ELR (cell line): ENCODE measurements around the gene DHX16.
"Not testable (repeated sequence)": the region's sequence is repeated elsewhere in the genome, so short reads cannot be mapped to it uniquely, and the experiment has no call there.

ENCODE experiments used
- DNase-seq: peaks from one replicate; pipeline ENCODE4 v3.0.0-alpha.2; 2015; ENCODE audit warnings: low read depth

Gene DHX16

DNA sequence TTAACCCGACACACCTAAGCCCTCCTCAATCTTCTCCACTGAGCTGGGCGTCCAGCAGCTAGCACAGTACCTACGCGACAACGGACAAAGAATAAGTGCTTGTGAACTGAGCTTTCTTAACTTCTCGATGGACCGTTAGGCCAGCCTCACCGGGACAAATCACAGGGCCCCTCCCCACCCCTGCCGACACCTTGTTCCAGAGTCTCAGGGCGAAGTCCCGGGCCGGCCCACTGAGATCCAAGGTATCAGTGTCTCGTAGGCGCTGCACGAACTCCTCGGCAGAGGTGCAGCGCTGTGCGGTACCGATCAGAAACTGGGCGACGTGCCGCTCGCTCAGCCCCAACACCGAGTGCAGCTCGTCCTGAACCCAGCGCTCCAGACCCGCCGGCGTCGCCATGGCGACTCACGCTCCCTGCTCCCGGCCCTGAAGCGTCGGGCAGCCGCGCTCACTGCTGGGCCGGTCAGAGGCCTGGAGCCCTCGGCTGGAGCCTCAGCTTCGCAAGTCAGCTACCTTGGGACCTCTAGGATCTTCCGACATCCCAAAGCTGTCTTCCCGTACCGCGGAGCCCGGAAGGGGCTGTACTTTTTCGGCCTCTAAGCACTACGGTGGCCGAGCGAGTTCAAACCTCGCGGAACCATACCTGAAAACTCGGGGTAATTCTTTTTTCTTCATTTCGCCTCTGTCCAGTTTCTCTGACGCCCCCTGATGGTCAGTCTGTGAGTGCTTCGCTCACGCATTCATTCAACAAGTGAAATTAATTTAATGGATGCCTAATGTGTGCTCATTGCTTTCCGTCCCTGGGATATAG lies at the start of gene DHX16:
Gene DHX16 (minus strand): TSS at position 562 of the 809 bp plus-strand sequence. CDS start 165 bp downstream, at position 397.
- peak; percentile 99 for DNase-seq

DNA sequence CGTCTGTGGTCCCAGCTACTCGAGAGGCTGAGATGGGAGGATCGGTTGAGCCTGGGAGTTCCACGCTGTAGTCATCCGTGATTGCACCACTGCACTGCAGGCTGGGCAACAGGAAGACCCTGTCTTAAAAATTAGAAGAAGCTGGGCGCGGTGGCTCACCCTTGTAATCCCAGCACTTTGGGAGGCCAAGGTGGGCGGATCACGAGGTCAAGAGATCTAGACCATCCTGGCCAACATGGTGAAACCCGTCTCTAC lies 49.1 kb upstream of the DHX16 start:
- peak; percentile 48 for DNase-seq

DNA sequence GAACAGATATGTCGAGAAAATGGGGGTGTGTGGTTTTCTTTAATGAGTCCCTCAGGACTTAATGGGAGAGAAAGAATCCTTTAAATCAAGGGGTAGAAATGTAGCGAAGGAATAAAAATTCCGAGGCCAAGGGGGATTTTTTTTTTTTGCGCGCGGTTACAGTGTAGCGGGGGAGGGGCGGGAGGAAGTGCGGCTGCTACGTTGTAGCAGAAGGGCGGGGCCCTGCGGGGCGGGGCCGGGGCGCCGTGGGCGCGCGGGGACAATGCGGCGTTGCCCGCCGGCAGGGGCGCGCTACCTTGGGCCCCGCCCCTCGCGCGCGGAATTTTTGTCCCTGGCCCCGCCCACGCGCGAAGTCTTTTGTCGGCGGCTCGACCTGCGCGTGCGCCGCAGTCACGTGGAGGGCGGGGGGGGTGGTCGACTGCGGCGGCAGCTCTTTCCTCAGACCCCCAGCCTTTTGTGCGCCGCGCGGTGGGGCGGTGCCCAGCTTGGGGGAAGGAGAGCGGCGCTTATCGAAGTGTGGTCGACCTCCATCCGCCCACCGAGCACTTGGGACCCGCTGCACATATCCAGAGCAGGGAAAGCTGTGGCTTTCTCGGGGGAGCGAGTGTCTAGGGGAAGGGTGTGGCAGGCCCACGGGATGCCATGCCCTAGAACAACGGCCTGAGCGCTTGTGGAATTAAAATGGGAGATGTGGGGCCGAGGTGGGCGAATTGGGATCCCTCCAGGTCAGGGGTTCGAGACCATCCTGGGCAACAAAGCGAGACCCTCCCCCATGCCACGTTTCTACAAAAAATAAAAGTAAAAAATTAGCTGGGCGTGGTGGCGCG lies 48.6 kb upstream of the DHX16 start:
- DNase-seq: peak; percentile 94

DNA sequence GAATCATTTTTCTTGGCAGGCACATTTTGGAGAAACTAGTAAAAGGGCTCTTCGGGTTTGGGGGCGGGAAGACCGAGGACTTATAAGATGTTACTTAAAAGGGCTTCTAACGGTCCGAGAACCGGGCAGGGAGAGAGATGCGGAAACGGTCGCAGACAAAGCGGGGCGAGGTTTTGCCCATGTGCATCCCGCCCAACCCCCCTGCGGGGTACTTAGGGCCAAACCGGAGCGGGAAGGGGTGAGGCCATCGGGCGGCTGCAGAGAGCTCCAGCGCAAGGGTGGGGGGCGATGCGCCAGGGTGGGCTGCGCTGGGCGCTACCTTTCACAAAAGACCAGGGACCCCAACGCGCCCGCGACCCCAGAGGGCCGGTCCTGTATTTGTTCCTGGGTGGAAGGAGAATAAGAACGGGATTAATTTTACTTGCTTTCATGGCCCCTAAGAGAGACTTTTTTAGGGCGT lies 48.0 kb upstream of the DHX16 start:
- DNase-seq: peak; percentile 74

DNA sequence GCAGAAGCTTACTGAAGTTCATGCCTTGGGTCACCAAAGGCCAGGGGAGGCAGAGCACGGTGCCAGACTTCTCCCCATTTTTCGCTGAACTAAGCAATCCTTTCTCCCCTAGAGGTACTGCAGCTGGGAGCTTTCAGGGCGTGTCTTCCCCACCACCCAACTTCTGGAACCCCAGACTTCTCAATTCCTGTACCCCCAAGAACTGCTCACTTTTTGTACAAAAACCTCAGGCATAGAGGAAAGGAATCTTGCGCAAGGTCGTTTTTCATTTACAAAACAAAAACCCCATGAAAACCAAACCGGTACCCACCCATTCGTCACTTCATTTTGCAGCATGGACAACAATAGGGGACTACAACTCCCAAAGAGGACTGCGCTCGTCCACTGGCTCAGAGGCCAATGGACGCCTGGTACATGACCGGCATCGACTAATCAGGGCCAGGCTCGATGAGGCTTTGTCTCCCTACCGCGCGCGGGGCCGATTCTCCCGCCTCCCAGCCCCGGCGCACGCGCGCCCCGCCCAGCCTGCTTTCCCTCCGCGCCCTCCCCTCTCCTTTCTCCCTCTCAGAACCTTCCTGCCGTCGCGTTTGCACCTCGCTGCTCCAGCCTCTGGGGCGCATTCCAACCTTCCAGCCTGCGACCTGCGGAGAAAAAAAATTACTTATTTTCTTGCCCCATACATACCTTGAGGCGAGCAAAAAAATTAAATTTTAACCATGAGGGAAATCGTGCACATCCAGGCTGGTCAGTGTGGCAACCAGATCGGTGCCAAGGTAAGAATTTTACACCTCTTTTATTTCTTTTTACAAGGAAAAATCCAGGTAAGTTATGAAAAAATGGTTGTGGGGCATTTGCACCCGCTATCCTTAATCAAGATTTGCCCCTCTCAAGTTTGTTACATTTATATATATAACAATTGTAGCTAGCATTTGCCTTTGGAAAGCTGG lies 47.3 kb upstream of the DHX16 start, which contains the start of gene TUBB:
Gene TUBB (plus strand): TSS at position 562 of the 947 bp plus-strand sequence. CDS start 155 bp downstream, at position 717.
- DNase-seq: peak; percentile 99

DNA sequence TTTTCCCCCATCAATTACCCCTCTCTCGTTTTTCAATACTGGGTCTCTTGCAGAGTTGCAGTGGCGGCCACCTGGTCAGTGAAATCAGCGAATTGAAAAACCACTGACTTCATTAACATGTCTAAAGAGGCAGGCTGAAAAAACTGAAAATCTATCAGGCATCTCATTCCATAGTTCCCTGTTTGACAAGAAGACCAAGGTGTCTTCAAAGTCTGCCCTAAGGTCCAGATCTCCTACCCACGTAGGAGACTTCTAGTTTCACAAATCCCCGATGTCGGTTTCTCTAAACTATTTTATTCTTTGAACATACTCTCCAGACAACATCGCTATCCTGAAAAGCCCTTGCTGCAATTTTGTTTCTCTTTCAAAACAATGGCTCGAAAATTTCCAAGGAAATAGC lies 46.5 kb upstream of the DHX16 start:
- no peak for DNase-seq

DNA sequence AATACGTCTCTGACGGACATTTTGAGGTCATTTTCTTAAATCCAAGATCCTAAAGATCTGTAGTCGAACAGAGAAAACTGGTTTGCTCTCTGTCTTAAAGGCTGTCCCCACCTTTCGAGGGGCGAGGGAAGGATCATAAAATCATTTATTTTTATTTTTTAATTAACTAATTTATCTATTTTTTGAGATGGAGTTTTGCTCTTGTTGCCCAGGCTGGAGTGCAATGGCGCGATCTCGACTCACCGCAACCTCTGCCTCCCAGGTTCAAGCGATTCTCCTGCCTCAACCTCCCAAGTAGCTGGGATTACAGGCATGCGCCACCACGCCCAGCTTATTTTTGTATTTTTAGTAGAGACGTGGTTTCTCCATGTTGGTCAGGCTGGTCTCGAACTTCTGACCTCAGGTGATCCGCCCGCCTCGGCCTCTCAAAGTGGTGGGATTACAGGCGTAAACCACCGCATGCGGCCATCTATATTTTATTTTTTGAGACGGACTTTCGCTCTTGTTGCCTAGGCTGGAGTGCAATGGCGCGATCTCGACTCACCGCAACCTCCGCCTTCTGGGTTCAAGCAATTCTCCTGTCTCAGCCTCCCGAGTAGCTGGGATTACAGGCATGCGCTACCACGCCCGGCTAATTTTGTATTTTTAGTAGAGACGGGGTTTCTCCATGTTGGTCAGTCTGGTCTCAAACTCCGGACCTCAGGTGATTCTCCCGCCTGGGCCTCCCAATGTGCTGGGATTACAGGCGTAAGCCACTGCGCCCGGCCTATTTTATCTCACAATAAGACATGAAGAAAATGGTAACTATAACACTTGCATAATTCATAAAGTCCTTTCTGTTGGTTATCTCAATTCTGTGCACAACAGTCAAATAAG lies 45.3 kb upstream of the DHX16 start:
- not testable (repeated sequence) for DNase-seq

DNA sequence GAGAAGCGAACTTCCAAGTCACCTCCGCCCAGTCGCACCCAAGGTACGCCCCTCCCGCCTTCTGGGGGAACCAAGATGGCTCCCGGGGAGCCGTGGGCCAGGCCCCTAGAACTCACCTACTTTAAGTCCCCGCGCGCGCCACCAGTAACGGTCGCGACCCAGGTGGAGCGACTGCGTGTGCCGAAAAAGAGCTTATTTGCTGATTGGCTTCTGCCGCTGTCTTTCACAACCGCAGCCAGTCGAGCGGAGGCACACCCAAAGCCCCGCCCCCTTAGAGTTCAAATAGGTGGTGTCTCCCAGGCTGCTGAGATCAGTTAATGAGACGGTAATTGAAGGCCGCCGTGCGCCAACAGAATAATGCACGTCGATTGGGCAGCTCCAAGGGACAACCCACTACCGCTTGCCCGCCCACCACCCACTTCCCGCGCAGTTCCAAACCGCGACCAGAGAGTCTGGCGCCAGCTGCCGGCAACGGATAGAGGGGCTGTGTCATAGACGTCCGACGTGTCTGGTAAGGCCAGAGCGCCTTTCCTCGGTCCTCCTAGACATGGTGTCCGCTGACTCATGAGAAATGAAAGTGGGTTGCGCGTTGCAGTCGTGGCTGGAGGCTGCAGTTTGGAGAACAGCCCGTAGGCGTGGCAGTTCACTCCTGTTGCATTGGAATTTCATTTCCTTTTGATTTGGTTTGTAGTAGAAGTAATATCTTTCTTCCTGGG lies 44.5 kb upstream of the DHX16 start, which contains the start of gene MDC1:
Gene MDC1 (minus strand): TSS at position 153 of the 716 bp plus-strand sequence. CDS start 2,106 bp downstream, outside the sequence.
- peak; percentile 100 for DNase-seq

DNA sequence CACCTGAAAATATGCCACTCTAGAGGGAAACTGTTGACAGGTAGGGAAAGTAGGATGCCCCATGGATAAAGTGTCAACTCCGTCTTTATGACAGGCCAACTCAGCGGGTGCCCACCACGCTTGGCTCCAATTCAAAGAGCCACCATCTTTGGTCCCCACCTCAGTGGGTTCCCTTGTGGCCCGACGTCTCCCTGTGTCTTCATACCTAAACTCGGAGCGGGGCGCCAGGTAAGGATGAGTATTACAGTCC lies 44.0 kb upstream of the DHX16 start:
- no peak for DNase-seq

DNA sequence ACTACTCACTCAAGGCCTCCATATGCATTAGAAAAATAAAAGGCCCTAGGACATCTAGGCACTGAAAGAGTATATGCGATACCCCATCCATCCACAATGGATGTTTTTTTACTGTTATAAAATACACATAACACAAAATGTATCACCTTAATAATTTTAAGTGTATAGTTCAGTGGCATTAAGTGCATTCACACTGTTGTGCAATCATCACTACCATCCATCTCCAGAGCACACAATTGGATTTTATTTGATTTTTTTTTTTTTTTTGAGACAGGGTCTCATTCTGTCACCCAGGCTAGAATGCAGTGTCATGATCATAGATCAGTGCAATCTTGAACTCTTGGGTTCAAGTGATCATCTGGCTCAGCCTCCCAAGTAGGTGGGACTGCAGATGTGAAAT lies 41.5 kb upstream of the DHX16 start:
- DNase-seq: no peak

DNA sequence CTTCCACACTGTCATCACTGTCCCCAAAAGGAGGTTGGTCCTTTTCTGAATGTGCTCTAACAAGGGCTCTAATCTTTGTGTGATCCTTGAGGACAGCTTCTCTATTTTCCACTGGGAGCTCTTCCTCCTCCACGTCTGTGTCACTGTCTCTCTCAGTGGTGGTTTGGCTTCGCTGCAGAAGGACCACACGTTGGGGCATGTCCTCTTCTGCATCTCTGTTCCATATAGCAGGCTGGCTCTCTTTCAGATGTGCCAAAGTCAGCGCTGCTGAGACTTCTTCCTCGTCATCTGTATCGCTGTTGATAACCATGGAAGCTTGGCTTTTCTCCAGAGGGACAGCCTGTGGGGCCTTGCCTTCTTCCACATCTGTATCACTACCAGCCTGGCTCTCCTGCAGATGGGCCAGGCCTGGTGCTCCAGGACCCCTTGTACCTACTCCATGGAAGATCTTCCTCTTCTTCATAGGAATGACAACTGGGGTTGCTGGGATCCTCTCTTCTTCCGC lies 39.7 kb upstream of the DHX16 start:
- DNase-seq: no peak

DNA sequence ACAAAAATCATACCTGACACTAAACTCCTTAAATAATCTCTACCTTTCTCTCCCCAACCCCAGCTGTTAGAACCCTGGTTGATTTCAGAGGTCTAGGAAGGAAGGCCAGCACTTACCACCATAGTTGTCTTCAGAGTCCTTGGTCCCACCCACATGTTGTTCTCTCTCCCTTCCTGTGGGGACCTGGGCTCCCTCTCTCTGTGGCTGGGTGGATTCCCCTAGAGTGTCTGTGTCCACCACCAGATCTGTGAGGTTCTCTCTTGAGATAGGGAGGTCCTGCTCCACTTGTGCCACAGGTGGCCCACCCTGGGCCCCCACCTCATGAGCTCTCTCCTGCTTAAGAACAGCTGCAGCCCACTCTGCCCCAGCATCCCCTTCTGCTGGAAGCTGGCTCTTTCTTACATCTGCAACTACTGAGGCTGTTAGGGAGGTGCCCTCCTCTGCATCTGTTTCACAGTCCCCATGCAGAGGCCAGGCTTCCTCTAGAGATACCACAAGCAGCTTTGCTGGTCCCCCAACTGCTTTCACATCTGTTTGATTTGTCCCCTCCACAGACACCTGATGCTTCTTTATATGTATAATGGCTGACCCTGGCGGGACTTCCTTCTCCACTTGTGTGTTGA lies 39.1 kb upstream of the DHX16 start:
- DNase-seq: no peak

DNA sequence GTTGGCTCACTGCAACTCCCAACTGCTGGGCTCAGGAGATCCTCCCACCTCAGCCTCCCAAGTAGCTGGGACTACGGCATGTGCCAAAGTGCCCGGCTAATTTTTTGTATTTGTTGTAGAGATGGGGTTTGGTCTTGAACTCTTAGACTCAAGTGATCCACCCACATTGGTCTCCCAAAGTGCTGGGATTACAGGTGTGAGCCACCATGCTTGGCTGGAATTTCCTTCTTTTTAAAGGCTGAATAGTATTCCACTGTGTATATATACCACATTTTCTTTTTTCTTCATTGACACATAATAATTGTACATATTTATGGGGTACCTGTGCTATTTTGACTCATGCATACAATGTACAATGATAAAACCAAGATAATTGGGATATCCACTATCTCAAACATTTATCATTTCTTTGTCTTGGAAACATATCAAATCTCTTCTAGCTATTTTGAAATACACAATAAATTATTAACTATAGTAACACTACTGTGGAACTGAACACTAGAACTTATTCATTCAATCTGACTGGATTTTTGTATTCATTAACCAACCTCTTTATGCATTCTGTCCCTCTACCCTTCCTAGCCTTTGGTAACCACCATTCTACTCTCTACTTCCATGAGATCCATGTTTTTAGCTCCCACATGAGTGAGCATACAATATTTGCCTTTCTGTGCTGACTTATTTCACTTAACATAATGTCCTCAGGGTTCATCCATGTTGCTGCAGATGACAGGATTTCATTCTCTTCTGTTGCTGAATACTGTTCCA lies 36.5 kb upstream of the DHX16 start:
- no peak for DNase-seq

DNA sequence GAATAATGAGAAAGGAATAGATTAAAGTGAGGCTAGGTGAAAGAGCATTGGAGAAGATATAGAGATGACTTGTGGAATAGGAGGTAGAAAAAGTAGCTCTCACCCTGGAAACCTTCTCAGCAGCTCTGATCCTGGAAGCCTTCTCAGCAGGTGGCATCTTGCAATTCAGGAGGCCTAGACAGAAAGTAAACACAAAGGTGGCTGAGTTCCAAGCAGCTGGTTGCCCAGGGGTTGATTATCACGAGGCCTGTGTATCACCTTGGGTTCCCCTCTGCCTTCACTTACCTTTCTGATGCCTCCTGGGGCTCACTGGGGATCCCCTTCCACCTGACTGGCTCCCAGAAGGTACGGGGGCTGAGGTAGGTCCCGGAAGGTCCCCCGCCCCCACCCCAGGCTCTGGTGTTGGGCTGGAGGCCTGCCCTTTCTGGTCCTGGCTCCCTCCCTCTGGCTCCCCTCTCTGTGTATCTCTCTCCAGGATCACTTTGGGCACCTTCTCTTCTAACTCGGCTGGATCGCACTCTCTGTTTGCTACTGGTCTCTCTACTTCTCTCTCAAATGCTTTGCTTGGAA lies 34.6 kb upstream of the DHX16 start:
- no peak for DNase-seq

DNA sequence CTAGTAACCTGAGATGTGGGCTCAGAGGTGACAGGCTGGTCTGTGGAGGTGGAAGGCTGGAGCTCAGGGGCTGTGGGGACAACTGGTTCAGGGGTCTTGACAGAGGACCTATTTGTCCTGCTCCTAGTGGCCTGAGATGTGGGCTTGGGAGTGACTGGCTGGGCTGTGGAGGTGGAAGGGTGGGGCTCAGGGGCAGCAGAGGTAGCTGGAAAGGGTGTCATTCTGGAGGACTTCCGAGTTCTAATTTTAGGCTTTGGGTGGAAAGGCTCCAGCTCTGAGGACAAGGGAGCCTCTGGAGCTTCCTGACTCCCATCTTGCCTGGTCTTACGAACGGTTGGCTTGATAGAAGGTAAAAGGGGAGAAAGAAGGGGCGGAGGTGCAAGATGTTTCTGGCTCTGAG lies 32.8 kb upstream of the DHX16 start:
- no peak for DNase-seq

DNA sequence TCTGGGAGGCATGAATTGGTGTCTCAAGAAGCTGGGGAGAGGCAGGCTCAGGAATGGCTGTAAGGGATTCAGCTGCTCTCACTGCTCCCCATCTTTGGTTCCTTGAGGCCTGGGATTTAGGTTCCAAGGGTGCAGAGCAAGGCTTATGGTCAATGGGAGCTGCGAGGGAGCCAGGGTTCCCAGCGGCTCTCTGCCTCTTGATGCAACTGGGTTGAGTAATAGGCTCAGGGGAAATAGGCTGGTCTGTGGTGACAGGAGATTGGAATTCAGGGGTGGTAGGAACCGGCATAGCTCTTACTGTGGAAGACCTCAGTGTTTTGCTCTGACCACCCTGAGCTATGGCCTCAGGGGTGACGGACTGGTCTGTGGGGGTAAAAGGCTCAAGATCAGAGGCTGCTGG lies 31.0 kb upstream of the DHX16 start:
- DNase-seq: no peak

DNA sequence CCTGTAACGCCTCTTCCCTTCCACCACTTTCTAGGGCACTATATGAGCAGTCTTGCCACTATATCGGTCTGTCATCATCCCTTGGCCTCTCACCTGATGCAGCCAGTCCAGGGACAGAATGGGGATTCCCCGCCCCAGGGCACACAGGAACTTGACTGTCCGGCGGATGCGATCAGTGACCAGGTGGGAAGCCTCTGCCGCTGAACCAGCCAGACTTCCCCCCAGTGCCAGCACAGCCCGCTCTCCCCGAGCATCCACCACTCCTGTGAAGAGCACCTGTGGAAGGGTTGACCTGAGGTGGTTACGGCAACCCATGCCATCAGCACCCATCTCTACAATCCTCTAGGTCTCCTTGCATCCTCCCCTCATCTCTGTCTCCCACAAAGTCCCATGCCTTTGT lies 30.2 kb upstream of the DHX16 start:
- DNase-seq: no peak

DNA sequence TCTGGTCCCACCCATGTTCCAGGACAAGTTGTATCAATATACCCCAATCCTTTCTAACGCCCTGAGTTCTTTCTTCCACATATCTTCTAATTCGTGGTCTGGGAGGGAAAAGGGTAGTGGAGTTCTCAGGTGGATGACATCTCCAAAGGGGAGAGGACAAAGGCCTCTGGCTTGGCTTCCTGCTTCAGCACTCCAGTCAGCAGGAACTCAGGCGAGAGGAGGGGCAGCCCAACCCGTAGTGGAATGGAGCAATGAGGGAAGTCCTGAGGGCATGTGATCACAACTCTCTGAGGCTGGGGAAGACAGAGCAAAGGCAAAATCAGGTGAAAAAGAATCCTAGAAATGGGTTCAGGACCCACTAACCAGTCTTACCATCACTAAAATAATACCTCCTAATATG lies 27.5 kb upstream of the DHX16 start:
- DNase-seq: no peak

DNA sequence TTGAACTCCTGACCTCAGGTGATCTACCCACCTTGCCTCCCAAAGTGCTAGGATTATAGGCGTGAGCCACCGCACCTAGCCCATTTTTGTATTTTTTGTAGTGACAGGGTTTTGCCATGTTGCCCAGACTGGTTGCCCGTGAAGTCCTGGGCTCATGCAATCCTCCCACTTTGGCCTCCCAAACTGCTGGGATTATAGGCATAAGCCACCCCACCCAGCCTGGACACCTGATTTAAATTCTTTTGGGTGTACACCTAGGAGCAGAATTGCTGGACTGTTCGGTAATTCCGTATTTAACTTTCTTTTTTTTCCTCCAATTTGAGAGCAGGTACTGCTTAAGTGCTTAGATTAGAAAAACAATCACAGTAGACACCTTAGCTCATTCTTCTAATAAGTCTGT lies 23.6 kb upstream of the DHX16 start:
- DNase-seq: no peak
